Measurements from ENCODE around the gene PDE7B.

The PDE7B gene

GRCh38 chr6:135993361-135993760 is 141.9 kb downstream of the PDE7B start:
- no peak for DNase-seq

GRCh38 chr6:135994857-135995544 is 143.5 kb downstream of the PDE7B start:
- DNase-seq = no peak

- no peak for DNase-seq
Measured at GRCh38 chr6:135995545-135995898, 144.0 kb downstream of the PDE7B start.

- no peak for DNase-seq
Measured at GRCh38 chr6:135996668-135997067, 145.2 kb downstream of the PDE7B start.

GRCh38 chr6:135999393-135999792 is 147.9 kb downstream of the PDE7B start:
- DNase-seq = no peak

- no peak for DNase-seq
Measured at GRCh38 chr6:136007345-136007744, 155.8 kb downstream of the PDE7B start.

- no peak for DNase-seq
Measured at GRCh38 chr6:136011475-136011874, 160.0 kb downstream of the PDE7B start.

- DNase-seq = no peak
Measured at GRCh38 chr6:136012198-136012887, 160.8 kb downstream of the PDE7B start.

- no peak for DNase-seq
Measured at GRCh38 chr6:136012943-136013342, 161.4 kb downstream of the PDE7B start.

GRCh38 chr6:136014454-136015437 is 163.2 kb downstream of the PDE7B start:
- no peak for DNase-seq

- DNase-seq = no peak
Measured at GRCh38 chr6:136015531-136015930, 164.0 kb downstream of the PDE7B start.

- no peak for DNase-seq
Measured at GRCh38 chr6:136016228-136017225, 165.0 kb downstream of the PDE7B start.

GRCh38 chr6:136020691-136021090 is 169.2 kb downstream of the PDE7B start:
- no peak for DNase-seq

GRCh38 chr6:136022224-136022874 is 170.8 kb downstream of the PDE7B start:
- no peak for DNase-seq

GRCh38 chr6:136024711-136025110 is 173.2 kb downstream of the PDE7B start:
- DNase-seq = no peak

- no peak for DNase-seq
Measured at GRCh38 chr6:136025736-136026135, 174.2 kb downstream of the PDE7B start.

GRCh38 chr6:136030131-136030530 is 178.6 kb downstream of the PDE7B start:
- no peak for DNase-seq

GRCh38 chr6:136031982-136032381 is 180.5 kb downstream of the PDE7B start:
- DNase-seq = no peak

GRCh38 chr6:136033416-136033815 is 181.9 kb downstream of the PDE7B start:
- no peak for DNase-seq

GRCh38 chr6:136034422-136034821 is 182.9 kb downstream of the PDE7B start:
- no peak for DNase-seq

GRCh38 chr6:136035378-136036070 is 184.0 kb downstream of the PDE7B start:
- DNase-seq = no peak
